ENCODE measurements around the gene ARF5. TPM values are rescaled to one million over a fixed set of nuclear protein-coding genes. Genes with fewer than 3 reads are reported as not detected.

ARF5 gene
- total RNA-seq, 1 experiment from 2014 or later, result 83.5 TPM

- no peaks in the 10 kb centered on the region for H3K27me3 ChIP-seq (replicated peaks; ENCODE audit: insufficient read depth, low read depth, low read length, poor library complexity)
- no TSS peak for BruUV-seq (replicated peaks)
- intact Hi-C loops (cut with micrococcal nuclease; ENCODE audit: unreplicated experiment), result no loop called here
- CTCF ChIA-PET, result no interaction called here
- H3K36me3 ChIP-seq (ENCODE audit: insufficient read depth, low read length, poor library complexity, severe bottlenecking), result peaks cover 8% of the 10 kb centered on the region
- H3K4me3 ChIP-seq (ENCODE audit: low read depth, low read length, poor library complexity, severe bottlenecking), result no peak overlapping the region
- no peak overlapping the region for H3K27ac ChIP-seq (ENCODE audit: low read depth, low read length, poor library complexity, severe bottlenecking)
- no peaks in the 10 kb centered on the region for H3K9me3 ChIP-seq (ENCODE audit: low read depth, low read length, poor library complexity, severe bottlenecking)
- TF ChIP-seq EZH2 (IDR thresholded peaks at IDR 0.05; ENCODE audit: borderline replicate concordance, low read depth, low read length, poor library complexity, severe bottlenecking) (no peak), CTCF (conservative IDR thresholded peaks at IDR 0.05; ENCODE audit: low read depth, low read length) (no peak)
- H3K4me1 ChIP-seq (ENCODE audit: insufficient read depth, low read length, poor library complexity, severe bottlenecking), result peaks cover 8% of the 10 kb centered on the region
- POLR2A ChIA-PET (ENCODE audit: low non-redundant PET), result no interaction called here
- no peak for DNase-seq (ENCODE audit: low spot score)
These were observed 6.5 kb upstream of the ARF5 start for GRCh38 chr7:127581716-127582115.

GRCh38 chr7:127582361-127582760, 5.8 kb upstream of the ARF5 start:
- ChIA-PET CTCF (no interaction called here), POLR2A (ENCODE audit: low non-redundant PET) (no interaction called here)
- Histone ChIP-seq H3K9me3 (ENCODE audit: low read depth, low read length, poor library complexity, severe bottlenecking) (no peaks in the 10 kb centered on the region), H3K36me3 (ENCODE audit: insufficient read depth, low read length, poor library complexity, severe bottlenecking) (peaks cover 8% of the 10 kb centered on the region), H3K27ac (ENCODE audit: low read depth, low read length, poor library complexity, severe bottlenecking) (no peak overlapping the region), H3K27me3 (replicated peaks; ENCODE audit: insufficient read depth, low read depth, low read length, poor library complexity) (no peaks in the 10 kb centered on the region), H3K4me3 (ENCODE audit: low read depth, low read length, poor library complexity, severe bottlenecking) (no peak overlapping the region), H3K4me1 (ENCODE audit: insufficient read depth, low read length, poor library complexity, severe bottlenecking) (peaks cover 8% of the 10 kb centered on the region)
- BruUV-seq (replicated peaks), result no TSS peak
- TF ChIP-seq EZH2 (IDR thresholded peaks at IDR 0.05; ENCODE audit: borderline replicate concordance, low read depth, low read length, poor library complexity, severe bottlenecking), result no peak
- TF ChIP-seq CTCF (conservative IDR thresholded peaks at IDR 0.05; ENCODE audit: low read depth, low read length), result no peak
- intact Hi-C loops (cut with micrococcal nuclease; ENCODE audit: unreplicated experiment), result no loop called here
- DNase-seq (ENCODE audit: low spot score), result no peak

- no peak for TF ChIP-seq CTCF (conservative IDR thresholded peaks at IDR 0.05; ENCODE audit: low read depth, low read length)
- TF ChIP-seq EZH2 (IDR thresholded peaks at IDR 0.05; ENCODE audit: borderline replicate concordance, low read depth, low read length, poor library complexity, severe bottlenecking), result no peak
- CTCF ChIA-PET, result no interaction called here
- no TSS peak for BruUV-seq (replicated peaks)
- intact Hi-C loops (cut with micrococcal nuclease; ENCODE audit: unreplicated experiment), result loop anchor here (5.0 kb wide), 2 partner anchors 237 to 623 kb away; no protein-coding TSS in a partner anchor
- Histone ChIP-seq H3K36me3 (ENCODE audit: insufficient read depth, low read length, poor library complexity, severe bottlenecking) (peaks cover 10% of the 10 kb centered on the region), H3K27ac (ENCODE audit: low read depth, low read length, poor library complexity, severe bottlenecking) (peak overlapping the region; percentile 74), H3K9me3 (ENCODE audit: low read depth, low read length, poor library complexity, severe bottlenecking) (no peaks in the 10 kb centered on the region), H3K4me3 (ENCODE audit: low read depth, low read length, poor library complexity, severe bottlenecking) (peak overlapping the region; percentile 90), H3K4me1 (ENCODE audit: insufficient read depth, low read length, poor library complexity, severe bottlenecking) (peaks cover 16% of the 10 kb centered on the region), H3K27me3 (replicated peaks; ENCODE audit: insufficient read depth, low read depth, low read length, poor library complexity) (no peaks in the 10 kb centered on the region)
- POLR2A ChIA-PET (ENCODE audit: low non-redundant PET), result no interaction called here
- no peak for DNase-seq (ENCODE audit: low spot score)
These were observed 3.6 kb upstream of the ARF5 start for GRCh38 chr7:127584648-127585043.

All from A673 (cell line).